ENCODE results near the gene DSG2. TPM values are rescaled to one million over a fixed set of nuclear protein-coding genes. Genes with fewer than 3 reads are reported as not detected.

The DSG2 gene
- total RNA-seq, 1 donor: 9.0 TPM

DNA sequence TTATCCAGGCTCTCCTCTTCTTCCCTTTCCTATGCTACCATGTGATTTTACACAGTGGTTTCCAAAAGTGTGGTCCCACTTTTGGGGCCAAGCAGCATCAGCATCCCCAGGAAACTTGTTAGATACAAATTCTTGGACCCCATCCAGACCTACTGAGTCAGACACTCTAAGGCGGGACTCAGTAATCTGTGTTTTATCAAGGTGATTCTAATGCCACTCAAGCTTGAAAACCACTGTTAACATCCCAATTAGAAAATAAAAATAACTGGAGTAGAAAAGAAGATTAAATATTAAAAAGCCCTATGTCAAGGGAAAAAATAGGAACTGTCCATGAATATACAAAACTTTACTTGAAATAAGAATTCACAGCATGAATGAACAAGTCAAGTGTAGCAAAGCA, 10.8 kb downstream of the DSG2 start:
- no peaks in the 10 kb centered on the region for H3K36me3 ChIP-seq (ENCODE audit: insufficient read depth, low read length)
- no peaks in the 10 kb centered on the region for H3K9me3 ChIP-seq (ENCODE audit: low read depth, low read length)
- no peak overlapping the region for H2AFZ ChIP-seq (ENCODE audit: low read length)
- no peaks in the 10 kb centered on the region for H4K20me1 ChIP-seq (ENCODE audit: insufficient read depth, low read length)
- H3K4me3 ChIP-seq (ENCODE audit: insufficient read depth, low read length): no peak overlapping the region
- no peaks in the 10 kb centered on the region for H3K79me2 ChIP-seq (ENCODE audit: insufficient read depth, low read length)
- peak; percentile 52 for DNase-seq (ENCODE audit: insufficient read length, low spot score, missing footprints)
- TF ChIP-seq, protein P1, sequence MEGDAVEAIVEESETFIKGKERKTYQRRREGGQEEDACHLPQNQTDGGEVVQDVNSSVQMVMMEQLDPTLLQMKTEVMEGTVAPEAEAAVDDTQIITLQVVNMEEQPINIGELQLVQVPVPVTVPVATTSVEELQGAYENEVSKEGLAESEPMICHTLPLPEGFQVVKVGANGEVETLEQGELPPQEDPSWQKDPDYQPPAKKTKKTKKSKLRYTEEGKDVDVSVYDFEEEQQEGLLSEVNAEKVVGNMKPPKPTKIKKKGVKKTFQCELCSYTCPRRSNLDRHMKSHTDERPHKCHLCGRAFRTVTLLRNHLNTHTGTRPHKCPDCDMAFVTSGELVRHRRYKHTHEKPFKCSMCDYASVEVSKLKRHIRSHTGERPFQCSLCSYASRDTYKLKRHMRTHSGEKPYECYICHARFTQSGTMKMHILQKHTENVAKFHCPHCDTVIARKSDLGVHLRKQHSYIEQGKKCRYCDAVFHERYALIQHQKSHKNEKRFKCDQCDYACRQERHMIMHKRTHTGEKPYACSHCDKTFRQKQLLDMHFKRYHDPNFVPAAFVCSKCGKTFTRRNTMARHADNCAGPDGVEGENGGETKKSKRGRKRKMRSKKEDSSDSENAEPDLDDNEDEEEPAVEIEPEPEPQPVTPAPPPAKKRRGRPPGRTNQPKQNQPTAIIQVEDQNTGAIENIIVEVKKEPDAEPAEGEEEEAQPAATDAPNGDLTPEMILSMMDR (IDR thresholded peaks at IDR 0.05; ENCODE audit: extremely low read depth, low read depth, low read length): no peak
- peaks cover 7% of the 10 kb centered on the region for H3K4me1 ChIP-seq (ENCODE audit: insufficient read depth, low read length)
- no peak overlapping the region for H3K4me2 ChIP-seq (ENCODE audit: insufficient read depth, low read length)
- H3K27me3 ChIP-seq (ENCODE audit: insufficient read depth, low read length): no peaks in the 10 kb centered on the region
- H3K27ac ChIP-seq (ENCODE audit: low read depth, low read length): no peak overlapping the region

DNA sequence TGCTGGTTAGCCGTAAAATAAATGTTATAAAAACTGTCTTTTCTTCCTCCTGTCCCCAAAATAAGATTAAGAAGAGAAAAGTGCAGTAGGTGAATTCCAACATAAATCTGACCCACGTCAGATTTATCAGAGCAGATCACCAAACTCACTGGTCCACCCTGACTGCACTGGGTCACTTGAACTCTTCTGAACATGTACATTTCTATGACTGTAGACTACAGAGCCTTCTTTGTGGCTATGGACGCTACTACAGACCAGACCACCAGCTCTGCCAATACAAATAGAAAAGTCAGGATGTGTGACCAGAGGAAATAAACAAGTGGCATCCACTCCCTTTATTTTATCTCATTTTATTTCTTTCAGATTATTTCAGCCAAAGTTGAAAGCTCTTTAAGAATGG, 11.6 kb downstream of the DSG2 start:
- Histone ChIP-seq H3K4me2 (ENCODE audit: insufficient read depth, low read length) (no peak overlapping the region), H3K27me3 (ENCODE audit: insufficient read depth, low read length) (no peaks in the 10 kb centered on the region), H3K4me1 (ENCODE audit: insufficient read depth, low read length) (peaks cover 8% of the 10 kb centered on the region), H3K36me3 (ENCODE audit: insufficient read depth, low read length) (no peaks in the 10 kb centered on the region), H3K4me3 (ENCODE audit: insufficient read depth, low read length) (no peak overlapping the region), H2AFZ (ENCODE audit: low read length) (no peak overlapping the region), H3K79me2 (ENCODE audit: insufficient read depth, low read length) (no peaks in the 10 kb centered on the region), H4K20me1 (ENCODE audit: insufficient read depth, low read length) (no peaks in the 10 kb centered on the region), H3K9me3 (ENCODE audit: low read depth, low read length) (no peaks in the 10 kb centered on the region), H3K27ac (ENCODE audit: low read depth, low read length) (no peak overlapping the region)
- no peak for DNase-seq (ENCODE audit: insufficient read length, low spot score, missing footprints)
- TF ChIP-seq, protein P1 (IDR thresholded peaks at IDR 0.05; ENCODE audit: extremely low read depth, low read depth, low read length): no peak

DNA sequence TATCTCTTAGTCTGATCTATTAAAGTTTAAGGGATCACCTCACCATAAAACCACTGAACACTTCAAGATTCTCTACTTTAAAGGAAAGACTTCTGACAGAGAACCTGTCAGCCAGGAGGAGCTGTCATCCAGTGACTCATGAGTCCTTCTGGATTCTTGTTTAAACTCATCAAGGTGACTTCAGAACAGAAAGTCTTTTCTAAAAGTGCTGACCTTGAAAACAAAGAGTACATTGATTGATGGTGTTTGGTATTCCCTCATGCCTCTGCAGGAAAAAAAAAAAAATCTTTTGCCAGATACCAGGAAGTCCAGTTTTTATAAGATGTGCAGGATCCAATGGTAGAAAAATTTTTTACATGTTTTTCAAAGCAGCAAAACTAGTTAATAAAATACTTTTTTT, 12.3 kb downstream of the DSG2 start:
- Histone ChIP-seq H3K27ac (ENCODE audit: low read depth, low read length) (no peak overlapping the region), H3K79me2 (ENCODE audit: insufficient read depth, low read length) (no peaks in the 10 kb centered on the region), H3K4me1 (ENCODE audit: insufficient read depth, low read length) (peaks cover 8% of the 10 kb centered on the region), H3K4me3 (ENCODE audit: insufficient read depth, low read length) (no peak overlapping the region), H3K27me3 (ENCODE audit: insufficient read depth, low read length) (no peaks in the 10 kb centered on the region), H3K4me2 (ENCODE audit: insufficient read depth, low read length) (no peak overlapping the region), H4K20me1 (ENCODE audit: insufficient read depth, low read length) (no peaks in the 10 kb centered on the region), H2AFZ (ENCODE audit: low read length) (no peak overlapping the region), H3K36me3 (ENCODE audit: insufficient read depth, low read length) (no peaks in the 10 kb centered on the region), H3K9me3 (ENCODE audit: low read depth, low read length) (no peaks in the 10 kb centered on the region)
- no peak for DNase-seq (ENCODE audit: insufficient read length, low spot score, missing footprints)
- TF ChIP-seq, protein P1 (IDR thresholded peaks at IDR 0.05; ENCODE audit: extremely low read depth, low read depth, low read length): no peak

DNA sequence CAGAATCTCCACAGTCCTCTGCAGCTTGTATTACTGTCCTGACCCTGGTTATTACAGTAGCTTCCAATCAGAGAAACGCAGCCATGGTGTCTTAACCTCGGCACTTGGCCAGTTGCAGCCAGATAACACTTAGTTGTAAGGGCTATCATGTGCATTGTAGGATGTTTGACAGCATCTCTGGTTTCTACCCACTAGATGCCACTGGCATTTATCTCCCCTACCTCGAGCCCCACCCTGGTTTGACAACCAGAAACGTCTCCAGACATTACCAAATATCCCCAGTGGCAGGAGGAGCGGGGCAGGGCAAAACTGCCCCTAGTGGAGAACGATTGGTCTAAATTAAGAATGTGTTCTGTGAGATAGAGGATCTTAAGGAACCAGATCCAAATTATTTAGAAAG, 13.1 kb downstream of the DSG2 start:
- TF ChIP-seq, protein P1 (IDR thresholded peaks at IDR 0.05; ENCODE audit: extremely low read depth, low read depth, low read length): no peak
- Histone ChIP-seq H3K4me3 (ENCODE audit: insufficient read depth, low read length) (no peak overlapping the region), H3K9me3 (ENCODE audit: low read depth, low read length) (no peaks in the 10 kb centered on the region), H3K36me3 (ENCODE audit: insufficient read depth, low read length) (no peaks in the 10 kb centered on the region), H3K27me3 (ENCODE audit: insufficient read depth, low read length) (no peaks in the 10 kb centered on the region), H3K4me1 (ENCODE audit: insufficient read depth, low read length) (peaks cover 8% of the 10 kb centered on the region), H3K27ac (ENCODE audit: low read depth, low read length) (no peak overlapping the region), H2AFZ (ENCODE audit: low read length) (no peak overlapping the region), H3K4me2 (ENCODE audit: insufficient read depth, low read length) (no peak overlapping the region), H4K20me1 (ENCODE audit: insufficient read depth, low read length) (no peaks in the 10 kb centered on the region), H3K79me2 (ENCODE audit: insufficient read depth, low read length) (no peaks in the 10 kb centered on the region)
- DNase-seq (ENCODE audit: insufficient read length, low spot score, missing footprints): no peak
